ENCODE data around the gene DMRTA2.

The DMRTA2 gene

DNA sequence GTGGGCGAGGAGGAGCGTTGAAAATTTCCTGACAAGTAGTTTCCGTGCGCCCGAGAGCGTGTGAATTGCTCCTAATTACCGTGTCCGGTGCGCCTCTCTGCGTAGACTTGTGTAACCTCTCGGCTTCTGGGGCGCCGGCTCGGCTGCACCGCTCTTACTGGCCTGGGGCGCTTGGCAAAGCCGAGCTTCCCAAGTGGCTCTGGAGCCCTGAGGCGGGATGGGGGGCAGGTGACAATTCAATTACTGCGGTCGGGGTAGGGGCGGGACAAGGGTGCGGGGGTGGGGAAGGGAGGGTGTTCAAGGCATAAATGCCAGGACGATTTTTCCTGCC lies 392 bp upstream of the DMRTA2 start:
- Histone ChIP-seq H3K36me3 (ENCODE audit: control insufficient read depth, insufficient read depth, low read length) (no peaks in the 10 kb centered on the region), H3K9me3 (ENCODE audit: control insufficient read depth, low read length) (no peaks in the 10 kb centered on the region), H3K27ac (ENCODE audit: low read depth, low read length, severe bottlenecking) (no peak overlapping the region), H3K4me1 (ENCODE audit: control insufficient read depth, insufficient read depth, low read length, poor library complexity, severe bottlenecking) (peaks cover 9% of the 10 kb centered on the region), H3K4me3 (ENCODE audit: extremely low read depth, insufficient read depth, low read length, poor library complexity, severe bottlenecking) (peak overlapping the region; percentile 31)
- WGBS, 2 experiments (ENCODE audit: insufficient coverage in 2 of 2) = 1% methylated on average over 15 to 17 of the region's 23 CpGs

DNA sequence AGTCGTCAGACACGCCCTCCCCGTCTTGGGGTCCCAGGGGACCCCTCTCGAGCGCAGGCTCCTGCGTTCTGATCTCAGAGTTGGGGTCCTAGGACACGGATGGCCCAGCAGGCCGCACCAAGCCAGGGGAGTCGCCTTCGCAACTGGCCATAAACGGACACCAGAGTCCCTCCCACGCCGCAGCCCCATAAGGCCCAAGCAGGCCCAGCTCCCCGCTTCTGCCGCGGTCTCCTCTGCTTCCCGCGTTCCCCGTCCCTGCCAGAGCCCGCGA lies 633 bp downstream of the DMRTA2 start:
- peak overlapping the region; percentile 31 for H3K4me3 ChIP-seq (ENCODE audit: extremely low read depth, insufficient read depth, low read length, poor library complexity, severe bottlenecking)
- H3K4me1 ChIP-seq (ENCODE audit: control insufficient read depth, insufficient read depth, low read length, poor library complexity, severe bottlenecking) = peaks cover 6% of the 10 kb centered on the region
- no peaks in the 10 kb centered on the region for H3K9me3 ChIP-seq (ENCODE audit: control insufficient read depth, low read length)
- no peak overlapping the region for H3K27ac ChIP-seq (ENCODE audit: low read depth, low read length, severe bottlenecking)
- no peaks in the 10 kb centered on the region for H3K36me3 ChIP-seq (ENCODE audit: control insufficient read depth, insufficient read depth, low read length)
- 2 to 4% methylated on average over 19 to 21 of the region's 21 CpGs for WGBS, 2 experiments (ENCODE audit: insufficient coverage in 2 of 2)

DNA sequence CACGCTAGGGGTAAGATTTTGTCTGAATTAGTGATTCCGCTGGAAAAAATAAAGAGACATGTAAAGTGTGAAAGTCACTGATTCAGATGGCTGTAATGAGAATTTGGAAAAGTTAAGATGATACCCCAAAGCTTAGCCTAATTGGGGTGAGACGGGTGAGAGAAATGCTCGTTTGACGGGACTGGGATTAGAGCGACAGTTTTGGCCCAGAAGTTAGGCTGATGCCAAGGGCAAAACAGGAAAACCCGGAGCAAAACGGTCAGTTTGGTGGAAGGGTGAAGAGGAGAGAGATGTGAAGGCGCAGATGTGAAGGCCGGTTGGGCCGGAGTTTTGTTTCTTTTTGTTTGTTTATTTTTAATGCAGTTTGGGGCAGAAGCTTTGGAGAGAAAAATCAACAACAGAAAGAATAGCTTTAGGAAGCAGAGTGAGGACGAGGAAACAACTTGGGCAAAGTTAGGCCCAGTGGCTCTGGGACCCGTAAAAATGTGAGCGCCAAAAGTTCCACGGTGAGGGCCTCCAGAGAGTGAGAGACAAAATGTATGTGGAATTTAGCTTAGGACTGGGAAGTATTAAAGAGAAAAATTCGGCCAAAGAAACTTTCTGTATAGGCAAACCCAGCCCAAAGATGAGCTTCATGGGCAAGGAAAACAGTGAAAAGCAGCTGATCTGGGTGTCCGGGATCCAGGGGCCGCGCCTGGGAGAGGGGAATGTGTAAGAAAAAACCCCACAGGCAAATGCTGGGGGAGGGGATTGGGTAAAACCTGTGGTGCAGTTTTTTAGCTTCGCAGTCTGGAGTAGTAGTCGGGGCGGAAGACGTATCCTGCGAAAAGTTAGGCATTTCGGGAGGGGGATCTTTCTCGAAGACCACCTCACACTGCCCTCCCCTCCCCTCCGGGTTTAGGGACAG lies 1.2 kb downstream of the DMRTA2 start:
- Histone ChIP-seq H3K36me3 (ENCODE audit: control insufficient read depth, insufficient read depth, low read length) (no peaks in the 10 kb centered on the region), H3K4me3 (ENCODE audit: extremely low read depth, insufficient read depth, low read length, poor library complexity, severe bottlenecking) (no peak overlapping the region), H3K9me3 (ENCODE audit: control insufficient read depth, low read length) (no peaks in the 10 kb centered on the region), H3K27ac (ENCODE audit: low read depth, low read length, severe bottlenecking) (no peak overlapping the region), H3K4me1 (ENCODE audit: control insufficient read depth, insufficient read depth, low read length, poor library complexity, severe bottlenecking) (peaks cover 4% of the 10 kb centered on the region)
- 13 to 15% methylated on average over 19 to 26 of the region's 27 CpGs for WGBS, 2 experiments (ENCODE audit: insufficient coverage in 2 of 2)

DNA sequence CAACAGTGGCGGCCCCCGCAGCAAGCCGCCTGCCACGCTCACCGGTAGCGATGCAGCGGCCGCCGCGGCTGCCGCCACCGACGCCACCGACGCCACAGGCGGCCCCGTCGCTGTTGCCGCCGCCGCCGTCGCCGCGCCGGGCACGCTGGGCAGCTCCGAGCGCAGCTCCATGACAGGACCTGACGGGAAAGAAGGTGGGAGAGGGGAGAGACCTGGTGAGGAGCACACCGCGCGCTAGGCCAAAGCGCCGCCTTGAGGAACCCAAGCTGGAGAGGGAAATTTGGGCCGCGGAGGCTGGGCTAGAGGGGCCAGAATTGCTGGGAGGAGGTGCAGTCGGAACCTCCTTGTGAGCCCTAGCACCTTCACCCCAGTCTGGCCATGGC lies 1.9 kb downstream of the DMRTA2 start:
- Histone ChIP-seq H3K9me3 (ENCODE audit: control insufficient read depth, low read length) (no peaks in the 10 kb centered on the region), H3K4me3 (ENCODE audit: extremely low read depth, insufficient read depth, low read length, poor library complexity, severe bottlenecking) (no peak overlapping the region), H3K4me1 (ENCODE audit: control insufficient read depth, insufficient read depth, low read length, poor library complexity, severe bottlenecking) (peaks cover 4% of the 10 kb centered on the region), H3K27ac (ENCODE audit: low read depth, low read length, severe bottlenecking) (no peak overlapping the region), H3K36me3 (ENCODE audit: control insufficient read depth, insufficient read depth, low read length) (no peaks in the 10 kb centered on the region)
- 2% methylated on average over 14 to 21 of the region's 38 CpGs for WGBS, 2 experiments (ENCODE audit: insufficient coverage in 2 of 2)

DNA sequence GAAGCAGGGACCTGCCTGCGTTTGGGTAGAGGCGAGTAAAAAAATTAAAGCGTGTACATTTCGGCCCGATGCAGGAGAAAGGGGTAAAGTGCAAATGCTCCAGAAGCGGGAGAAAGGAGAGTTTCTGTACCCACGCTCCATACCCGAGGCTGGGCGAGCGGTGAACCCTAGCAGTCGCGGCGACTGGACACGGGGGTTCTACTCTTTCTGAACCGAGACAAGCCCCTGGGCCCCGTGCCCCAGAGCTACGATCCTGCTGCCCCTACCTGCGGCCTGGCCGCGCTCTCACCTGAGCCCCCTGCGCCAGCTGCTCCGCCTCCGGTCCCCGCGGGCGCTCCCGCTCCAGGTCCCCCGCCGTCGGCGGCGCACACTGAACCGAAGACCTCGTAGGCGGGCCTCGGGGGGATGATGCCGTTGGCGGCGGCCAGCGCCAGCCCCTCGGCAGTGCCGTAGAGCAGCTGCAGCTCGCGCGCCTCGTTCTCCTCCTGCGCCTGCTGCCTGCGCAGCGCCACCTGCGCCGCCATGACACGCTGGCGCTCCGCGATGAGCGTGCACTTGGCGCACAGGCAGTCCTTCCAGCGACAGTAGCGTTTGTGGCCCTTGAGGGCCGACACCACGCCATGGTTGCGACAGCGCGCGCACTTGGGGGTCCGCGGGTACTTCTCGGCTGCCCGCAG lies 2.4 kb downstream of the DMRTA2 start:
- H3K4me1 ChIP-seq (ENCODE audit: control insufficient read depth, insufficient read depth, low read length, poor library complexity, severe bottlenecking) = peaks cover 4% of the 10 kb centered on the region
- WGBS, 2 experiments (ENCODE audit: insufficient coverage in 2 of 2) = 1 to 2% methylated on average over 51 to 69 of the region's 69 CpGs
- H3K27ac ChIP-seq (ENCODE audit: low read depth, low read length, severe bottlenecking) = no peak overlapping the region
- H3K4me3 ChIP-seq (ENCODE audit: extremely low read depth, insufficient read depth, low read length, poor library complexity, severe bottlenecking) = no peak overlapping the region
- no peaks in the 10 kb centered on the region for H3K9me3 ChIP-seq (ENCODE audit: control insufficient read depth, low read length)
- H3K36me3 ChIP-seq (ENCODE audit: control insufficient read depth, insufficient read depth, low read length) = no peaks in the 10 kb centered on the region

DNA sequence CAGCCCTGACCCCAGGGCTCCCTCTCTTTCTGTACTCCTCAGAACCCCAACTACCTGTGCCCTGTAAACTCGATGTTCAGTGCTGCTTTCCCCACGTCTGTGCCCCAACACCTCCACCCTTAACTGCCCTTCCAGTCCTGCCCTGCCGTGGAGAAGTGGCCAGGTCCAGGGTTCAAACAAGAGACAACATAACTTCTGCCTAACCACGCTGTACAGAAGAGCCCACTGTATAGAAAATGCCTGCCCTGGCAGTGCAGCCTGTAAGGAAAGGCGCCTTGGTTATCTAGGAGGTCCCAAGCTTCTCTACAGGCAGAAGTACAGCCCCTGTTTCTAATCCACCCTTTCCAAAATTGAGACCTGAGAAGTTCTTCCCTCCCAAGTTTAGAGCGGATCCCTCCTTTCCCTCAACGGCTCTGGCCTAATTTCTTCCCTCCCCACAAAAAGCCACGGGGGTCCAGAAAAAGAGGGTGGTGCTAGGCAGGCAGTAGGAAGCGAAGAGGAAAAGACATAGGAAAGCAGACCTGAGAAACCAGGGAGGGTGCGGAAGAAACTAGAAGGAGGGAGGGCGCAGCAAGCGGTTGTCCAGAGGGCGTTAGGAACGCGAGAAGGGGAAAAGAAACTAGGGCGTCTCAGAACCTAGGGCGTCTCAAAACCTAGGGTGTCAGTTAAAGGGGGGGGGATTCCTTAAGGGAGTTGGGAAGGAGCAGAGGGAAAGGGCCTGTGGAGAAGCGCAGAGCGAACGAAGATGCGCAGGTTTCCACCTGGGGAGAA lies 3.2 kb downstream of the DMRTA2 start:
- Histone ChIP-seq H3K4me3 (ENCODE audit: extremely low read depth, insufficient read depth, low read length, poor library complexity, severe bottlenecking) (no peak overlapping the region), H3K4me1 (ENCODE audit: control insufficient read depth, insufficient read depth, low read length, poor library complexity, severe bottlenecking) (peaks cover 4% of the 10 kb centered on the region), H3K36me3 (ENCODE audit: control insufficient read depth, insufficient read depth, low read length) (no peaks in the 10 kb centered on the region), H3K27ac (ENCODE audit: low read depth, low read length, severe bottlenecking) (no peak overlapping the region), H3K9me3 (ENCODE audit: control insufficient read depth, low read length) (no peaks in the 10 kb centered on the region)
- WGBS, 2 experiments (ENCODE audit: insufficient coverage in 2 of 2) = 4 to 6% methylated on average over 15 to 16 of the region's 21 CpGs

DNA sequence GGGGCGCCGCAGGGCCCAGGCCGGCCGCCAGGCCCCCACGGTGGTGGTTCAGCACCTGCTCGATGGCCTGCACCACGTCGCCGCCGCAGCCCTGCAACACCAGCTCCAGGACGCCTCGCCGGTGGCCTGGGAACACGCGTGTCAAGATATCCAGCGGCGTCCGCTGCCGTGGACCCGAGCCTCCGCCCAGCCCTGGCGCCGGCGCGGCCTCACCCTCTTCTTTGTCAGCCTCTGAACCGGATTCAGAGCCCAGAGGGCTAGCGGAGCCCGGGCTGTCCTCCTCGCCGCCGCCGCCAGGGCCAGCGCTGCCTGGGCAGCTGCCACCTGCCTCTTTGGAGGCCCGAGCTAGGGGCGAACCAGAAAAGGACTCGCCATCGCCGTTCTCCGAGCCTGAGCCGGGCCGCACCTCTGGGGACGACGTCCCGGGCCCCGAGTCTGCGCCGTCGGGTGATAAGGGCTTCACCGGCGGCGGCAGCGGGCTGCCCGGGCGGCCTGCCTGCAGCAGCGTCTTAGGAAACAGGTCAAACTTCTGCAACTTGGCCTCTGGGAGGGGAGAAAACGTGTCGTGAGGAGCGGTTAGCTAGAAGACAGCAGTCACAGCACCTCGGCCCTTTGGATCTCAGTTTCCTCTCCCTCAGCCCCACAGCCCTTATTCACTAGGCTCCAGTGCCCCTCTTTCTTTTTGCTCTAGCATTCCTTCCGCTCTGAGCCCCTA lies 3.9 kb downstream of the DMRTA2 start:
- Histone ChIP-seq H3K27ac (ENCODE audit: low read depth, low read length, severe bottlenecking) (no peak overlapping the region), H3K36me3 (ENCODE audit: control insufficient read depth, insufficient read depth, low read length) (no peaks in the 10 kb centered on the region), H3K4me1 (ENCODE audit: control insufficient read depth, insufficient read depth, low read length, poor library complexity, severe bottlenecking) (peaks cover 4% of the 10 kb centered on the region), H3K9me3 (ENCODE audit: control insufficient read depth, low read length) (no peaks in the 10 kb centered on the region), H3K4me3 (ENCODE audit: extremely low read depth, insufficient read depth, low read length, poor library complexity, severe bottlenecking) (no peak overlapping the region)
- WGBS, 2 experiments (ENCODE audit: insufficient coverage in 2 of 2) = 2% methylated on average over 41 to 57 of the region's 60 CpGs

DNA sequence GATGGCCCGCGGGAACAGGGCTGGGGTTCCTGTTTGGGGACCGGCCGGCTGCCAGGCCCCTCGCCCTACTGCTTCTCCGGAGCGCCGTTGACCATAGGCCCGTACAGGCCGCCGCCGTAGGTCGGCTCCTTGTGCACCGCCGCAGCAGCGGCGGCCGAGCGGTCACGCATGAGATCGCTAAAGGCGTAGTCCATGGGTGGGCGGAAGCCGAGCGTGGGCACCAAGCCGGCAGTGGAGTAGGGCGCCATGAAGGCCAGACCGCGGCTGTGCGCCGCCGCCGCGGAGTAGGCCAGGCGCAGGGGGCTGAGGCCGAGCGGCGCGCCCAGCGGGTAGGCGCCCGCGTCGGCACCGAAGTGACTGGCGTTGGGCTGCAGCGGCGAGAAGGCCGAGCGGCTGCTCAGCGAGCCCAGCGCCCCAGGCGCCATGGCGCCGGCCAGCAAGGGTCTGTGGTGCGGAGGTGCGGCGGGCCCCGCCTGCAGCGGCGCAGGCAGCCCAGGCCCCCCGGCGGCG lies 4.6 kb downstream of the DMRTA2 start:
- no peaks in the 10 kb centered on the region for H3K36me3 ChIP-seq (ENCODE audit: control insufficient read depth, insufficient read depth, low read length)
- no peaks in the 10 kb centered on the region for H3K9me3 ChIP-seq (ENCODE audit: control insufficient read depth, low read length)
- WGBS, 2 experiments (ENCODE audit: insufficient coverage in 2 of 2) = 1 to 2% methylated on average over 57 to 58 of the region's 64 CpGs
- H3K27ac ChIP-seq (ENCODE audit: low read depth, low read length, severe bottlenecking) = no peak overlapping the region
- peak overlapping the region; percentile 12 for H3K4me3 ChIP-seq (ENCODE audit: extremely low read depth, insufficient read depth, low read length, poor library complexity, severe bottlenecking)
- peaks cover 4% of the 10 kb centered on the region for H3K4me1 ChIP-seq (ENCODE audit: control insufficient read depth, insufficient read depth, low read length, poor library complexity, severe bottlenecking)

DNA sequence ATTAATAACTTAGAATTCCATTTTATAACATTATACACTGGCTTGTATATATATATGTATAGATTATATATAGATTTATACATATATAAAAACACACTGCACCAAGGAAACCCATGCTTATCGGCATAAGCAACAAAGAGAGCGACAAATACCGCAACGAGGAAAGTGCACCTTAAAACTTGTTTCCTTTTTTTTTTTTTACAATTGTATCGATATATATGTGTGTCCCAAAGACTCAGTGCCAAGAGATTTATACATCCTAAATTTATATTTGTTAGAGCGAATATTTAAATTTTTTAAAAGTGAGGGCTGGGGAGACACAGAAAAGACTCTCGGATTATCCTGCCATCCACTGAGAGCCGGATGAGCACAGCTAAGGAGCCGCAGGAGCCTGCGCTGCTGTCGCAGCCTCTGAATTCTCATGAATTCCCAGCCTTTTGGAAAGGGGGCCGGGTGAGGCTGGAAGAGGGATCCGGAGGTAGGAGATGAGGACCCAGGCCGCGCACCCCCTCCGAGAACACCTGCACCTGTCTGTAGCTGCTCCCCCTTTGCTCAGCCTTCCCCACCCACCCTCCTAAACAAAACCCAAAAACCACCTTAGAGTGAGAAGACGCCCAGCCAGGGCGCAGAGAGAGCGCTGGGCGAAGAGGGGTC lies 5.2 kb downstream of the DMRTA2 start:
- H3K4me3 ChIP-seq (ENCODE audit: extremely low read depth, insufficient read depth, low read length, poor library complexity, severe bottlenecking) = no peak overlapping the region

DNA sequence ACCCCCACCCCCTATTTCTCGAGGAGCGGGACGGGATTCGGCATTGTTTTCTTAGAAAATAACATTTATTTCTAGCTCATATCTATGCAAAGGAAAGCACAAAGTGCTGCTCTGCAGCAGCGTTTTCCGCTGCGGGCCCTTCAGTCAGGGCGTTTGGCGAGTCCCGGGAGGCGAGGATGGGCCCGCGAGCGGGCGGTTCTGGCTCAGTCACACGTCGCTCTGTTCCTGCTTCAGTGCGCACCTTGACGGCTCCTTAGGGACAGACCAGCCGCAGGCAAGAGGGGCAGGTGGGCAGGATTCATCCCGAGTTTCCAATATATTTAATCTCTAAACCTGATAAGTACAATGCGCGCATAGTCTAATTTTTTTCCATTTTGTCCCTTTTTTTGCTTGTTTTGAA lies 5.7 kb downstream of the DMRTA2 start:
- no peak overlapping the region for H3K27ac ChIP-seq (ENCODE audit: low read depth, low read length, severe bottlenecking)
- no peak overlapping the region for H3K4me3 ChIP-seq (ENCODE audit: extremely low read depth, insufficient read depth, low read length, poor library complexity, severe bottlenecking)
- no peaks in the 10 kb centered on the region for H3K4me1 ChIP-seq (ENCODE audit: control insufficient read depth, insufficient read depth, low read length, poor library complexity, severe bottlenecking)
- no peaks in the 10 kb centered on the region for H3K9me3 ChIP-seq (ENCODE audit: control insufficient read depth, low read length)
- H3K36me3 ChIP-seq (ENCODE audit: control insufficient read depth, insufficient read depth, low read length) = no peaks in the 10 kb centered on the region
- WGBS, 2 experiments (ENCODE audit: insufficient coverage in 2 of 2) = 8% methylated on average over 12 to 19 of the region's 23 CpGs

More for the DNA sequence above, 5.2 kb downstream of the DMRTA2 start:
- no peak overlapping the region for H3K27ac ChIP-seq (ENCODE audit: low read depth, low read length, severe bottlenecking)
- H3K9me3 ChIP-seq (ENCODE audit: control insufficient read depth, low read length) = no peaks in the 10 kb centered on the region
- 0 to 6% methylated on average over 5 to 9 of the region's 20 CpGs for WGBS, 2 experiments (ENCODE audit: insufficient coverage in 2 of 2)
- H3K36me3 ChIP-seq (ENCODE audit: control insufficient read depth, insufficient read depth, low read length) = no peaks in the 10 kb centered on the region
- no peaks in the 10 kb centered on the region for H3K4me1 ChIP-seq (ENCODE audit: control insufficient read depth, insufficient read depth, low read length, poor library complexity, severe bottlenecking)

Measured in mesodermal cell (in vitro differentiated cells).